ENCODE data around the gene C7orf25. TPM values are rescaled to one million over a fixed set of nuclear protein-coding genes. Genes with fewer than 3 reads are reported as not detected.

Gene C7orf25
- total RNA-seq, 3 donors from 2014 or later (not counting 1 experiment from before 2014, with no cell fraction given), result 3.9 to 5.2 (median 5.1) TPM

GRCh38 chr7:42934291-42934690 is 22.4 kb upstream of the C7orf25 start:
- Mint-ChIP-seq H3K9me3 (no peaks in the 10 kb centered on the region), H3K27me3 (ENCODE audit: low read depth in 2 of 2) (no peaks in the 10 kb centered on the region), H3K27ac (no peak overlapping the region), H3K4me3 (peak overlapping the region; percentile 10), H3K4me1 (peaks cover 27 to 40% of the 10 kb centered on the region in 2 donors), H3K36me3 (peaks cover 12% of the 10 kb centered on the region)
- no peak overlapping the region for H3K27ac ChIP-seq (ENCODE audit: low read length)
- H3K9me3 ChIP-seq (ENCODE audit: control insufficient read depth, insufficient read depth, low read length), result no peaks in the 10 kb centered on the region
- H3K4me1 ChIP-seq (ENCODE audit: control insufficient read depth, insufficient read depth, low read length), result peaks cover 16% of the 10 kb centered on the region
- H3K27me3 ChIP-seq (ENCODE audit: control insufficient read depth, insufficient read depth, low read length), result no peaks in the 10 kb centered on the region
- intact Hi-C loops (cut with micrococcal nuclease), result no loop called here
- ATAC-seq, result no peak
- TF ChIP-seq CTCF (IDR thresholded peaks at IDR 0.05), result no peak
- no peak for DNase-seq
- 87% methylated on average over 3 of the region's 3 CpGs for WGBS (ENCODE audit: insufficient coverage)
- H3K4me3 ChIP-seq (ENCODE audit: low read length), result no peak overlapping the region
- H3K36me3 ChIP-seq (ENCODE audit: control insufficient read depth, insufficient read depth, low read length), result peaks cover 28% of the 10 kb centered on the region

GRCh38 chr7:42932811-42933591 is 21.1 kb upstream of the C7orf25 start:
- H3K27ac ChIP-seq (ENCODE audit: low read length), result no peak overlapping the region
- Mint-ChIP-seq H3K4me1 (peaks cover 36 to 48% of the 10 kb centered on the region in 2 donors), H3K27me3 (ENCODE audit: low read depth in 2 of 2) (no peaks in the 10 kb centered on the region), H3K9me3 (no peaks in the 10 kb centered on the region), H3K27ac (peak overlapping the region; percentile 98 to 99), H3K36me3 (peaks cover 12% of the 10 kb centered on the region), H3K4me3 (peak overlapping the region; percentile 100)
- DNase-seq, result peak in 1 of 2 donors; percentile 25
- H3K27me3 ChIP-seq (ENCODE audit: control insufficient read depth, insufficient read depth, low read length), result no peaks in the 10 kb centered on the region
- H3K4me3 ChIP-seq (ENCODE audit: low read length), result peak overlapping the region; percentile 88
- H3K36me3 ChIP-seq (ENCODE audit: control insufficient read depth, insufficient read depth, low read length), result peaks cover 20% of the 10 kb centered on the region
- 4% methylated on average over 15 of the region's 17 CpGs for WGBS (ENCODE audit: insufficient coverage)
- H3K9me3 ChIP-seq (ENCODE audit: control insufficient read depth, insufficient read depth, low read length), result no peaks in the 10 kb centered on the region
- intact Hi-C loops (cut with micrococcal nuclease), result loop anchor here (1.0 kb wide), 1 partner anchor 22 kb away; no protein-coding TSS in a partner anchor
- no peak for TF ChIP-seq CTCF (IDR thresholded peaks at IDR 0.05)
- ATAC-seq, result no peak
- H3K4me1 ChIP-seq (ENCODE audit: control insufficient read depth, insufficient read depth, low read length), result peaks cover 16% of the 10 kb centered on the region

DNA sequence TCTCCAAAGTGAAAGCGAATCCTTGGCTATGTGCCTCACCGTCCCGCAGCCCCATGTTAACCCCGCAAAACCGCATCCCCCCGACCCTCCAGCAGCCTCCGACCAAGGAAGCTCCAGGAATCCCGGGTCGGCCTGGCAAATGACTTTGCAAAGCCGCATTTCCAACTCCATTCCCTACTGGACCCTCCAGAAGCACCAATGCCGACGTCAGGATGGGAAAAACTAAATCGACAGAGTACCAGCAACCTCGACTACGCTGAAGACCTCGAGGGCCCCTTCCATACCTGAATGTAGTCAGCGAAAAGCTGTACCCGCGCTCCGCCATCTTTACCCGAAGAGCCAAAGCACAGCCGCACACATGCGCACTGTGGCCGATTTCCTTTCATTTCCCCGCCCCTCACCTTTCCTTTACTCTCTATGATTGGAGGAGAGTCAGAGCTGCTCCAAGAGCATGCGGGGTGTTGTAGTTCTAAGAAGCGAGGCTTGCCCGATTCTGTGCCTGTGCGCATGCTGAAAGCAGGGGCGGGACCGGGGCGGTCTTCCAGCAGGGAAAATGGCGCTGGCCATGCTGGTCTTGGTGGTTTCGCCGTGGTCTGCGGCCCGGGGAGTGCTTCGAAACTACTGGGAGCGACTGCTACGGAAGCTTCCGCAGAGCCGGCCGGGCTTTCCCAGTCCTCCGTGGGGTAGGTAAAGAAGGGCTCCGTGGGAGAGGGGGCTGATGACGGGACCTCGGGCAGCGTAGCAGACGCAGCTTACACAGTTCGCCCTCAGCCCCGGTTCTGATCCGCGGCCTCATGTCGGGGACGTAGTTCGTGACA is 20.2 kb upstream of the C7orf25 start, which contains the start of the genes MRPL32 and PSMA2:
TSS of gene MRPL32 (plus strand) at position 543 of the 818 bp plus-strand sequence. CDS start at position 554, 11 bp downstream.
TSS of gene PSMA2 (minus strand) at position 341 of the 818 bp plus-strand sequence. CDS start at position 325, 16 bp downstream.
- Histone ChIP-seq H3K27ac (ENCODE audit: low read length) (peak within 1 kb of the TSS; percentile 91), H3K27me3 (ENCODE audit: control insufficient read depth, insufficient read depth, low read length) (no peaks in the 10 kb centered on the region), H3K36me3 (ENCODE audit: control insufficient read depth, insufficient read depth, low read length) (peaks cover 19% of the 10 kb centered on the region), H3K9me3 (ENCODE audit: control insufficient read depth, insufficient read depth, low read length) (no peaks in the 10 kb centered on the region), H3K4me1 (ENCODE audit: control insufficient read depth, insufficient read depth, low read length) (peaks cover 16% of the 10 kb centered on the region), H3K4me3 (ENCODE audit: low read length) (peak within 1 kb of the TSS; percentile 88)
- DNase-seq, result peak; percentile 89 to 98
- peaks cover 36 to 54% of the 10 kb centered on the region in 2 donors for H3K4me1 Mint-ChIP-seq
- TF ChIP-seq CTCF (IDR thresholded peaks at IDR 0.05), result no peak
- H3K9me3 Mint-ChIP-seq, result no peaks in the 10 kb centered on the region
- intact Hi-C loops (cut with micrococcal nuclease), result loop anchor here (1.0 kb wide), 1 partner anchor 21 kb away; no protein-coding TSS in a partner anchor
- ATAC-seq, result peak; percentile 98 to 100 (median 99)
- peaks cover 8% of the 10 kb centered on the region for H3K36me3 Mint-ChIP-seq
- H3K27me3 Mint-ChIP-seq (ENCODE audit: low read depth in 2 of 2), result no peaks in the 10 kb centered on the region
- H3K4me3 Mint-ChIP-seq, result peak within 1 kb of the TSS; percentile 100
- peak within 1 kb of the TSS; percentile 98 to 99 for H3K27ac Mint-ChIP-seq
- WGBS (ENCODE audit: insufficient coverage), result 0% methylated on average over 56 of the region's 56 CpGs

All from natural killer cell (primary cell).